Measurements from ENCODE around the gene RPL18A.

RPL18A gene

DNA sequence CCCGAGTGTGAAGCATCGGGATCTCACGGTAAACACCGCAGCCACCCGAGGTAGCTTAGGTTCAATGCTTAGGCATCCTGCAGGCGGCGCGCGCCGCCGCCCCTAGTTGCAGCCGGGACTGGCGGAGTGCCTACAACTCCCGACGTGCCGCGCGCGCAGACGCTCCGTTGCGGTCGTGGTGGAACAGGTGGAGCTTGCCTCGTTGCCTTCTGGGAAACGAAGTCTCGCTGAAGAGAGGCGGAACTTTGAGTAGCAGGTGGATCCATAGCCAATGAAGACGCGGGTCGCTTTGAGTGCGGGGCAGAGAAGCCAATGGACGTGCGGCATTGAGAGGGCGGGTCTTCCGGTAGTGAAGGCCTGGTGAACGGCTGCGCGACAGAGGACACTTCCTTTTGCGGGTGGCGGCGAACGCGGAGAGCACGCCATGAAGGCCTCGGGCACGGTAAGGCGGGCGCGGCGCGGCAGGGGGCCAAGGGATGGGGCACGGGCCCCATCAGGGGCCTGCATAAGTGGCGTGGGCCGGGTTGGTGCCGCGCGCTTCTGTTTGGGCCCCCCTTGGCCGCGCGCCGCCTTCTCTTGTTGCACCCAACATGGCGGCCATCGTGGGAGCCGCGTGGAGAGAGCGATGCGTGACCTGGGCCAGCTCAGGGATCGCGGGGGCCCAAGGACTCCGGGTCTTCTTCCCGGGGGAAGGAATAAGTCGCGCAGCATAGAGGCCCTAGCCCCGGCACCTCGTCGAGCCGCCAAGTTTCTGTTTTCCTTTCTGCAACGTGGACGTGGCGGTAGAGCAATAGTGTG lies at the start of gene RPL18A:
TSS of gene RPL18A (plus strand) at position 378 of the 798 bp plus-strand sequence. CDS start at position 425, 47 bp downstream.
- in situ Hi-C loops (cut with MboI; ENCODE audit: low sequenced_read_pairs) = no loop called here

DNA sequence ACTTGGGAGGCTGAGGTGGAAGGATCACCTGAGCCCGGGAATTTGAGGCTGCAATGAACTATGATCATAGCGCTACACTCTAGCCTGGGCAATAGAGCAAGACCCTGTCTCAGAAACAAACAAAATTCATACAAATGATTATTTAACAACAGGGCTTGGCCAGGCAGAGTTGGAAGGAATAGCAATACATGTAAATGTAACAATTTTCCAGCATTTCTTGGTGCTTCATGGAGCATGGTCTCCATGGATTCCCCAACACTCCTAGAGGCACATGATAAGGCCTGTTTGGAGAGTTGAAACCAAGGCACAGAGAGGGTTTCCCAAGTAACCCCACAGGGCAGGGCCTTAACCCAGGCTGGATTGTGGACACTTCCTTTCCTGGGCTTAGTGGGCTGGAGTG lies 48.6 kb upstream of the RPL18A start:
- in situ Hi-C loops (cut with MboI; ENCODE audit: low sequenced_read_pairs) = no loop called here

DNA sequence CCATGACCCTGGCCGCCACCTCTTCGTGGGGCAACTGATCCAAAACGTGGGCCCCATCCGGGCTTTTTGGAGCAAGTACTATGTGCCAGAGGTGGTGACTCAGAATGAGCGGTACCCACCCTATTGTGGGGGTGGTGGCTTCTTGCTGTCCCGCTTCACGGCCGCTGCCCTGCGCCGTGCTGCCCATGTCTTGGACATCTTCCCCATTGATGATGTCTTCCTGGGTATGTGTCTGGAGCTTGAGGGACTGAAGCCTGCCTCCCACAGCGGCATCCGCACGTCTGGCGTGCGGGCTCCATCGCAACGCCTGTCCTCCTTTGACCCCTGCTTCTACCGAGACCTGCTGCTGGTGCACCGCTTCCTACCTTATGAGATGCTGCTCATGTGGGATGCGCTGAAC lies 48.0 kb upstream of the RPL18A start:
- in situ Hi-C loops (cut with MboI; ENCODE audit: low sequenced_read_pairs) = no loop called here

DNA sequence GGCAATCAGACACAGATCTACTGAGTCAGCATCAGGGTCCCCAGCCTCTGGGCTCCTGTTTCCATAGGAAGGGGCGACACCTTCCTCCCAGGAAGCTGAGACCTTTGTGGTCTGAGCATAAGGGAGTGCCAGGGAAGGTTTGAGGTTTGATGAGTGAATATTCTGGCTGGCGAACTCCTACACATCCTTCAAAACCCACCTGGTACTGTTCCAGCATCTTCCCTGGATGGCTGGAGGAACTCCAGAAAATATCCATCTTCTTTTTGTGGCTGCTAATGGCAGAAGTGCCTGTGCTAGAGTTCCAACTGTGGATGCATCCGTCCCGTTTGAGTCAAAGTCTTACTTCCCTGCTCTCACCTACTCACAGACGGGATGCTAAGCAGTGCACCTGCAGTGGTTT lies 47.6 kb upstream of the RPL18A start:
- in situ Hi-C loops (cut with MboI; ENCODE audit: low sequenced_read_pairs) = no loop called here

DNA sequence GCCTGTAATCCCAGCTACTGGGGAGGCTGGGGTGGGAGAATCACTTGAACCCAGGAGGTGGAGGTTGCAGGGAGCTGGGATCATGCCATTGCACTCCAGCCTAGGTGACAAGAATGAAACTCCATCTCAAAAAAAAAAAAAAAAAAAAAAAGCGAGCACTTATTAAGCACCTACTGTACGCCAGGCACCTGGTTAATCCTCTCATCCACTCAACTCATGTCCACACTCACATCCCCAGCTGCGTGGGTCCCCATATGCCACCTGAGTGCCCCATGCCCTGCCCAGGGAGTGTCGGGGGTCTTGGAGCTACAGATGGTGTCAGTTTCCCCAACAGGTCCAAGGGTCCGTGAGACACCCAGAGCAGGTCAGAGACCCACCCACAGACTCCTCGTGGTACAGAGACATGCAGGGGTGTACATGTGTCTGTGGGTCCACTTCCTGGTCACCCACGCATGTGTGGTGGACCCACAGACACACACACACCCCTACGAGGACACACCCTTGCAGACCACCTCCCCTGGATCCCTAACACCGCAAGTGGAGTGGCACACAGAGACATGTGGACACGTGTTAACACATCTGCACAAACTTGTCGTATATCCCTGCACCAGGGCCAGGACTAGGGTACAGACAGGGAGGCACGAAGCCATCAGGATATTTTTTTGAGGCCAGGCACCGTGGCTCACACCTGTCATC lies 41.9 kb upstream of the RPL18A start:
- in situ Hi-C loops (cut with MboI; ENCODE audit: low sequenced_read_pairs) = no loop called here

DNA sequence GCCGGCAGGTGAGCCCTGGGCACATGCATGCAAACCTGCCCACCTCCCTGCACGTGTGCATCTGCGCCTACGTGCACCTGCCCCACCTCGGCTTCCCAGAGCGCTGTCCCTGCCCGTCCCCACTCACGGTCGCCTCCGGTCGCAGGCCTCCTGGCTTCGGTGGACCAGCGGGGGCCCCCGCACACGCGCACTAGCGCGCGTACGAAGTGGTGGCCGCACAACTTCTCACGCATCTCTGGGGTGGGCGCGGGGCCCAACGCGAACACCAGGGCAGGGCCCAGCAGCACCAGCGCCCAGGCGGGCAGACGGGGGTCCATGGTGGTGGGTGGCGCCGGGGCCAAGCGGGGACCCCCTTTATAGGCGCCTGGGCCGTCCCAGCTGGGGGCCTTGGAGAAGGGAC lies 38.5 kb upstream of the RPL18A start, which contains the start of gene INSL3:
TSS of gene INSL3 (minus strand) at position 330 of the 400 bp plus-strand sequence. CDS start at position 317, 13 bp downstream.
- in situ Hi-C loops (cut with MboI; ENCODE audit: low sequenced_read_pairs) = no loop called here

DNA sequence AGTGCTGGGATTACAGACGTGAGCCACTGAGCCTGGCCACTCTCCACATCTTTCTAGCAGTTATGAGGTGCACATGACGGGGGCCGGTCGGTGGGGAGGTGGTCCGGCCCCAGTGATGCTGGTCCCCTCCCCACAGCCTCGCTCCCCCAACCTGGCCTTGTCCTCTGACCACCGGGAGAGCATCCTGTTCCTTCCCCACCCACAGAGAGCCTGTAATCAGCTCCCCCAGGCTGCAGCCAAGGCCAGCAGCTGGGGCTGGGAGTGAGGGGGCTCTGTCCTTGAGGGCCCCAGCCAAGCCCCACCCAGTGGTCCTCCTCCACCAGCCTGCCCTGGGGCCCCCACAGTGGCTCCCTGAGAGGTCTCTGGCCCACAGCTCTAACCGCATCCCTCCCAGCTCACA lies 35.4 kb upstream of the RPL18A start:
- in situ Hi-C loops (cut with MboI; ENCODE audit: low sequenced_read_pairs) = no loop called here

DNA sequence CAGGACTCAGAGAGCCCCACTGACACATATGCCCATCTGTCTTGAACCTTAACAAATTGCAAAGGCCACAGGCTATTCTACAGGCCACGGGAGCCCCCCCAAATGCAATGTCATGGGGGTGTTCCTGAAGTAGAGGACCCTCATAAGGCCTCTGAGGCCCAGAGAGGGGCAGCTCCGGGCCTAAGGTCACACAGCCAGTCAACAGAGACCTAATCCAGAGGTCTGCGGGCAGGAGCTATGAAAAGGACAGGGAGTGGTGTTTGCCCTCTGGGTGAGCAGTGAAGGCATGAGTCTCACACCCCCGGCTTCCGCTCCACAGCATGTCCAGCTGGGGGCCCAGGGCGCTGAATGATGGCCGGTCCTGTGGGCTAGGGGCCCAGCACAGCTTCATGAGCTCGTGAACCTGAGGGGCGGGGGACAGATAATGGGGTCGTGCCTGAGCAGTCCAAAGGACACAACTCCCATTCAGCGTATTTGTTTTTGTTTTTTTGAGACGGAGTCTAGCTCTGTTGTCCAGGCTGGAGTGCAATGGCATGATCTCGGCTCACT lies 33.1 kb upstream of the RPL18A start:
- in situ Hi-C loops (cut with MboI; ENCODE audit: low sequenced_read_pairs) = no loop called here

DNA sequence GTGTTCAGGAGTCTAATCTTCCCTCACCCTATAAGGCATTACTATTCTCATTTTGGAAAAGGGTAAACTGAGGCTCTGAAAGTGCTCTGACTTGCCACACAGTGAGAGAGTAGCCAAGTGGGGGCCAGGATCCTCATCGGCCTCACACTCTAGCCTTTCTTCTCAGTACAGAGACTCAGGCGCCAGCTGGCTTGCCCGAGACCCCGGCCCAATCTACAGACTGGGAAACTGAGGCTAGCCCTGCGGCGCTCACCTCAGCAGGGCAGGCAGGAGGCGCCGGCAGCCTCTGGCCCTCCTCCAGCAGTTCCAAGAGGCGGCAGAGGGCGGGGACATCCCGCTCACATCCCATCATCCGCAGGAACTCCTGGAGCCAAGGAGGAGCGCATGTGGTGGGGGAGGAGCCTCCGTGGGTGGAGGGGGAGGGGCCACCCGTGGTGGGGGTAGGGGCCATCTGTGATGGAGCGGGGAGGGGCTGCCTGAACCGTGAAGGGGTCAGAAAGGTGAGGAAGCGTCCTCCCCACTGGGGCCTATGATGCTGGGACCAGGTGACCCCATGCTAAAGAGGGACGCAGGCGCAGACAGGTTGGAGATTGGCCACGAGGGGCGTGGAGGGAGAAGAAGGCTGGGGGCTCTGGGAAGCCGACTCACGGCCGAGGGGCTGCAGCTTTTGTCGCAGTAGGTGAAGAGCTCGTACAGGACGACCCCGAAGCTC lies 29.7 kb upstream of the RPL18A start:
- in situ Hi-C loops (cut with MboI; ENCODE audit: low sequenced_read_pairs) = no loop called here

DNA sequence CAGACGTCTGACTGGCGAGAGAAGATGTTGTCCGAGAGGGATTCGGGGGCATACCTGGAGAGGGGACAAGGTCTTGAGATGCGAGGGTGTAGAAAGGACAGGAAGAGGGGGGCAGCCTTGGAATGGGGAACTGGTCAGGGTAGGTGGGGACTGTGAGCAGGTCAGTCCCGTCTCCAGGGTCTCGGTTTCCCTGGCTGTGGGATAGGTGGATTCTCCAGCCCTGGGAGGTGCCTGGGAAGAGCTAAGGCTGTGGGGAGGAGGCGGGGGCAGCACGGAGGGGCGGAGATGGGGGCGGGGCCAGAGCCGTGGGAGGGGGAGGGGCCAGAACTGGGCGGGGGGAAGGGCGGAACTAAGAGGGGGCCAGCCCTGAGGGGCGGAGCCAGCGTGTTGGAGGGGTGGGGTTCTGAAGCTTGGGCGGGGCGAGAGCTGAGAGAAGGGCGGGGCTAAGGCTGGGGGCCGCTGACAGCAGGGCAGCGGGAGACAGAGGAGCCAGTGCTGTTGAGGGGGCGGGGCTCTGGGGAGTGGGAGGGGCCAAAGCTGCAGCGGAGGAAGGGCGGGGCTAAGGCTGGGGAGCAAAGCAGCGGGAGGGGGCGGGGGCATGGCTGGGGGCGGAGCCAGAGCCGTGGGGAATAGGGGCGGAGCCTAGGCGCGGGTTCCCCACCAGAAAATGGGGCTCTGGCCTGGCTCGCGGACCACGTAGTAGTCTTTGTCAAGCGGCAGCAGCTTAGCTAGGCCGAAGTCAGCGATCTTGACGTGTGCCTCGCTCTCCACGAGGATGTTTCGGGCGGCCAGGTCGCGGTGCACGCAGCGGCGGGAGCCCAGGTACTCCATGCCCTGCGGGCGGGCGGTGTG lies 28.9 kb upstream of the RPL18A start:
- in situ Hi-C loops (cut with MboI; ENCODE audit: low sequenced_read_pairs) = no loop called here

DNA sequence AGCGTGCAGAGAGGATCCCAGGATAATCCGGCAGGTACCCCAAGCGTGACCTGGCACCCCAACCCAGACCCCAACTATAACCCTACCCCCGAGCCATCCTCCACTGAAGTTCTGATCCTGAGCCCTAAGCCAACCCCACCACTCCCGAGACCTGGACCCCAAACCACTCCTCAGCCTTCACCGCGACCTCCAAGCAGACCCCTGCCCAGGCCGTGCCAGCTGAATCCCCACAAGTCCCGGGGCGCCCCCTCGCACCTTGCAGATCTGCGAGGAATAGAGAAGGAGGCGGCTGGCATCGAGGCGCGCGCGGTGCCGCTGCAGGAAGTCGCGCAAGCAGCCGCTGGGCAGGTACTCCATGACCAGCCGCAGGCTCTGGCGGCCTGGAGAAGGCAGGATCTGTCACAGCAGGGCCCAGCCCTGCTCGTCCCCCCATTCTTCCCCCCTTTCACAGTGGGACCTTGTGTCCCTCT lies 28.3 kb upstream of the RPL18A start:
- in situ Hi-C loops (cut with MboI; ENCODE audit: low sequenced_read_pairs) = no loop called here

DNA sequence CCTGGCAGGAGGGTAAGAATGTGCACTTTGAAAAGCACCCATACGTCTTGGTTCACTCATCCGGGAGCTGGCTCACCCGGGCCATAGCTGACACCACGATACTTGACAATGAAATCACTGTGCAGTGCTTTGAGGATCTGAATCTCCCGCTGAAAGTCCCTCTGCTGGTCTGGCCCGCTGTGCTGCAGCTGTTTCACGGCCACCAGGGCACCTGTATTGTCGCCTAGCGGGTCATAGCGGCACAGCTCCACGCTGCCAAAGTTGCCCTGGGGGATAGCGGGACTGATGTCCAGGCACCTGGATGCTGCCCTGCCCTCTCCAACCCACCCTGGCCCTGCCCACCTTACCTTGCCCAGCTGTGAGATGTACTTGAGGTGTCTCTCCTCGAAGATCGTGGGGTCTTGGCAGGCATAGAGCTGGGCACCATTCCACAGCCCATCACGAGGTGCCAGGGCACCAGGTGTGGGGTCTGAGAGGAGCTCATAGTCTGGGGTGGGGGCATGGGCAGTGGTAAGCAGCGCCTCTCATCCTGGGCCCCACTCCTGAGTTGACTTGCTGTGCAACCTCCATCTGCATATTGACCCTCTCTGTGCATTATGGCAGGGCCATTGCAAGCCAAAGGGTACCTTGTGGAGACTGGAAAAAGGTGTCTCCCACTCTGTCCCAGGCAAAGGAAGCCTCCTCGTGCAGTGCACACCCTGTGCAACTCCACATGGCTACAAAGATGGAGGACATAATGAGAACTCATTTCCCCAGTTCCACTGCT lies 27.1 kb upstream of the RPL18A start:
- in situ Hi-C loops (cut with MboI; ENCODE audit: low sequenced_read_pairs) = no loop called here

DNA sequence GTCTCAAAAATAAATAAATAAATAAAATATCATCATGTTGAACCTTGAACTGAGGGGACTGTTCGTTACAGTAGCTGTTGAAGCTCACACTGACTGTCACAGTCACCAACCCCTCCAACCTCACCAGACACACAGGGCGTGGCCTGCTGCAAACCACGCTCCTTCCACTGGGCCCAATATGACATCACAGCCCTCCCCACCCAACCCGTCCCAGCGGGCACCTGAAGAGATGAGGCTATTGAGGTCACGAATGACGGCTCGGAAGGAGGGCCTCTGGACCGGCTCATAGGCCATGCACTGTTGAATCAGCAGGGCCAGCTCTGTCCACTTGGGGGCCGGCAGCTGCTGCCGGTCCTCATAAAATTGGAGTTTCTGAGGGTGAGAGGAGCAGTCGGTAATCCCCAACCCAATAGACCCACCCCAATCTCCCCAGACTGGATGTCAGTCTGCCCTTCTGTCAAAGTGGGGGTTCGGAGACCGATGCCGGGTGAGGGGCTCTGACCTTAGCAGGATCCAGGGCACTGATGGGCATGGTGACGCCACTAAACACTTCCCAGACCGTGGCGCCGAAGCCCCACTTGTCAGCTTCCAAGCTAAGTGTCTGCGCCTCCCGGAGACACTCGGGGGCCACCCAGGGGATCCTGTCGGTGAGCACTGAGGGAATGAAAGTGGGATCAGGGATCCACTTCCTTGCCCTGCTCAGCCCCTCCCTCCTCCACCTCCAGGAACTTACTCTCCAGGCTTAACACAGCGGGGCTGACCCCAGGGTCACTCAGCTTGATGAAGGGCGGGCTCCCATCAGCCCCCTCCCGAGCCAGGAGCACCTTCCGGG lies 25.1 kb upstream of the RPL18A start:
- in situ Hi-C loops (cut with MboI; ENCODE audit: low sequenced_read_pairs) = no loop called here

DNA sequence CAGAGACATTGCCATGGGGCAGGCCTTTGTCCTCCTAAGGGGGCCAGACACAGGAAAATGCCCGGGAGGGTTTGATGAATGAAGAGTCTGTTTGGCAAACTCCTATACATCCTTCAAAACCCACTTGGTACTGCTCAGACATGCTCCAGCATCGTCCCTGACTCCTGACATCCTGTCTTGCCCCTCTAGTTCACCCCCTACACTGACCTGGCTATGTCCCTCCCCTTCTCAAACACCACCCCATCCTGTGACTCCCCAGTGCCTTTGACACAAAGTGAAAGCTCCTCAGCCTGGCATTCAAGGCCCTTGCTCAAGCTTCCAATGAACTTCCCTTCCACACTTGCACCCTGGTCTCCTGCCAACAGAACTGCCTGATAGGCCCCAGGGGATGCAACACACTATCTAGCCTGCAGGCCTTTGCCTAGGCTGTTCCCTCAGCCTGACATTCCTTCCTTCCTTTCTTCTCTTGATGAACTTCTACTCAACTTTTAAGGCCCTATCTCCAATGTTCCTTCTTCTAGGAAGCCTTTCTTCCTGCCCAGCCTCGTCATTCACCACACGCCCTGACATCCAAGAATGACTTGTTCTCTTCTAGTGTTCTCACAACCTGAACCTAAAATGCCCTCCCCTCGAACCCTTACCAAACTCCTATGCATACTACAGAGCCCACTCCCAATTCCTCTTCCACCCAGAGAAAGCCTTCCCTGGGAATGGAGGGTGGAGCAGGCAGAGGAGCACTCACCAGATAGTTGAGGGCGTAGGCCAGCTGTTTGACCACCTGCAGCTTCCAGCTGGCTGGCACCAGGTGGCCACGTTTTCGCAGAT lies 24.3 kb upstream of the RPL18A start:
- in situ Hi-C loops (cut with MboI; ENCODE audit: low sequenced_read_pairs) = no loop called here

DNA sequence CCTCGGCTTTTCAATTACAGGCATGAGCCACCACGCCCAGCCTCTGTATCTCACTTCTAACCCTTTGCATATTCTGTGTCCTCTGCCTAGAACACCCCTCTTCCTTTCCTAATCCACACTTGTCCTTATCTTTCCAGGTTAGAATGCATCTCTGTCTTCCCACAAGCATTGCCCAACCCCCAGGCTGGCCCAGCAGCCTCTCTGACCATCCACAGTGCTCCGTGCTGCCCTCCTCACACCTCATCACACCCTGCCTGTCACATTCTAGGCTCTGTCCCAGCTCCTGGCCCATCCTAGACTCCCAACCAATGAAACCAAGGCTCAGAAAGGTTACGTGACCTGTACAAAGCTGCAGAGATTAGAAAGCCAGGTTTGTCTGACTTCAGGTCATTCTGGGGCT lies 23.2 kb upstream of the RPL18A start:
- in situ Hi-C loops (cut with MboI; ENCODE audit: low sequenced_read_pairs) = no loop called here

DNA sequence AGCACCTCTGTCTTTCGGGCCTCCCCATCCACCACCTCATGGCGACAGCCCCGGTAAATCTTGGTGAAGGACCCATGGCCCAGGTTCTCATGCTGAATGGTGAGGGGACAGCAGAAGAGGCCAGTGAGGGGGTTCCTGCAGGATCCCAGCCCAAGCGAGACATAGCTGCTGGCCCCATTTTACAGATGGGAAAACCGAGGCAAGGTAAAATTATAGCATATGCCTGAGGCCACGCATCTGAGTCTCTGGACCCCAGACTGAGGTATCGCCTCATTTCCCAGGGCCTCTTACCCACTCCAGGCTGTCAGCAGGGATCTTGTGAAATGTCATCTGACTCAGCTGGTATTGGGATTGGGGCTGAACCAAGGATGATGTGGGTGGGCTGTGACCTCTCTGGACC lies 21.7 kb upstream of the RPL18A start:
- in situ Hi-C loops (cut with MboI; ENCODE audit: low sequenced_read_pairs) = no loop called here

DNA sequence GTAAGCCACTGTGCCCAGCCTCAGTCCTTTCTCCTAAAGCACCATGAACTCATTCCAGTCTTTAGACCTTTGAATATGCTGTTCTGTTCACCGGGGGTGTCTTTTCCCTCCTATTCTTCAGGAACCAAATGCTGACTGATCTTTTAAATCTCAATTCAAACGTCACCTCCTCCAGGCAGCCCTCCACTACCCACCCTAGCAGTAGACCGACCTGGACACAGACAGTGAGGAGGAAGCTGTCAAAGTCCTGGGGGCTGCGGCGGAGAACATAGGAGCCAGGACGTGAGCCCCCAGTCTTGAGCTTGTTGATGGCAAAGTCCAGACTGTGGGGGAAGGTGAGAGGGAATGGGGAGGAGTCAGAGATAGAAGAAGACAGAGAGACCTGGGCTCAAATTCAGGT lies 19.7 kb upstream of the RPL18A start:
- in situ Hi-C loops (cut with MboI; ENCODE audit: low sequenced_read_pairs) = no loop called here

DNA sequence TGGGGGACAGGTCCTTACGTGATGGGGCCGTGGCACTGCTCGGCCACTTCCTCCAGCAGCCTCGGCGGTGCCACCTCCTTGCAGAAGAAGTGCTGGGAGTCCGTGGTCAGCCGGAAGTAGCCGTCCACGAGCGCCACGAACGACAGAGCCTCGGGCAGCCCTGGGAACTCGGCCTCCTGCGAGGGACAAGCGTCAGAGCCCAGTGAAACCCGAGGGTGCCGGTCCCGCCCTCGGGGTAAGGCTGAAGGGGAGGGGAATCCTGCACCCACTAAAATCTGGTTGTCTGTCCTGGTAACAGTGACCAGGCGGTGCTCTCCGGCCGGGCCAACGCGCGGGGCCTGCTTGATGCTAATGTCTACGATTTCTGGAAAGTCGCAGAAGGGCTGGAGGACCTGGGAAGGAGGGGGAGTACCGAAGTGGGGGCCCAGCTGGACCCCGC lies 18.3 kb upstream of the RPL18A start:
- in situ Hi-C loops (cut with MboI; ENCODE audit: low sequenced_read_pairs) = no loop called here

All from HL-60/S4 treated with phorbol 12-myristate 13-acetate at 8.2 ng/mL for 4 days and 3 days (cell line).